GM21360 (cell line): ENCODE measurements around the gene XKR3.
"Not testable (repeated sequence)": the region's sequence is repeated elsewhere in the genome, so short reads cannot be mapped to it uniquely, and the experiment has no call there.

Experiments
- ATAC-seq: cut with Tn5 transposase; IDR thresholded peaks from one replicate; pipeline ENCODE4 v1.9.1; 2021; ENCODE audit warnings: mild to moderate bottlenecking, moderate library complexity; ENCODE audit not compliant: unreplicated experiment

XKR3 gene

GRCh38 chr22:16748160-16748929, 76.9 kb downstream of the XKR3 start:
- not testable (repeated sequence) for ATAC-seq

- ATAC-seq = not testable (repeated sequence)
Measured at GRCh38 chr22:16747266-16748159, 77.7 kb downstream of the XKR3 start.

- ATAC-seq = not testable (repeated sequence)
Measured at GRCh38 chr22:16734271-16734670, 90.9 kb downstream of the XKR3 start.
